HG03354 (cell line): Measurements from ENCODE around the gene SAXO2.
A peak's percentile ranks its signal among the peaks of the same experiment; 100 is the strongest.
"Not testable (repeated sequence)": the region's sequence is repeated elsewhere in the genome, so short reads cannot be mapped to it uniquely, and the experiment has no call there.

Experiments
- ATAC-seq: cut with Tn5 transposase; IDR thresholded peaks from one replicate; pipeline ENCODE4 v1.9.1; 2021; ENCODE audit warnings: mild to moderate bottlenecking; ENCODE audit not compliant: unreplicated experiment, poor library complexity, severe bottlenecking

SAXO2 gene

GRCh38 chr15:82262422-82263026, at the start of gene SAXO2, which contains the start of gene EFL1:
TSS of gene SAXO2 (plus strand) at chr15:82262818. CDS start at chr15:82262880, 62 bp downstream.
TSS of gene EFL1 (minus strand) at chr15:82262734. CDS start at chr15:82261778, 956 bp downstream.
- ATAC-seq: peak; percentile 95

DNA sequence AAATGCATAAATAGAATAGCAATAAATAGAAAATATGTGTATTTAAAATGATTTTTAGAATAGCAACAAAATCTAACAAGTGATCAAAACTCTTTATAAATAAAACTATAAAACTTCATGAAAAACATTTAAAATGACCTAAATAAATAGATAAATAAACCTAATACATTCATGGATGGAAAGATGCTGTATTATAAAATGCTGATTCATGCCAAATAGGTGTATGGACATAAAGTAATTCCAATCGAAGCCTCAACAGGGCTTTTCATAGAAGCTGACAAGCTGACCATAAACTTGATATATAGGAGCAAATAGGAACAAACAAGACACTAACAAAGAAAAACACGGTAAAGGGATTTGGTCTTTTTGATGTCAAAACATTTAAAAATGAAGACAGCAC, 46.5 kb upstream of the SAXO2 start:
- ATAC-seq: not testable (repeated sequence)

DNA sequence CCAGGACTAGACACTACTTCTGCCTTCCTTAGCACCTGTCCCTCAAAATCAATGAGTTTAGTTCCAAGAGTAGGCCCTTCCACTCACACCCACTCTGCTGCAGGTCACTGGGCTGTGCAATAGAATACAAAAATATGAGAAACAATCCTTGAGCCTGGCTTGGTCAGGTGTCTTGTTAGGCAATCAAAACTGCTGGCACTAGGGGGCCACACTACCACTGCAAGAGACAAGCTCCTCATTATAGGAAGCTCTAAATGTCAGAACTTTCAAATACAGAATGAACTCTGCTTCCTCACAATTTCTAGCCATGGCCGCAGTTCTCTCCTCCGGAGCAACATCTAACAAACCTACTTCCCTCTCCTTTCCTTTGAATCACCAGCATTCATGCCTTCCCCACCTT, 41.1 kb upstream of the SAXO2 start:
- not testable (repeated sequence) for ATAC-seq

DNA sequence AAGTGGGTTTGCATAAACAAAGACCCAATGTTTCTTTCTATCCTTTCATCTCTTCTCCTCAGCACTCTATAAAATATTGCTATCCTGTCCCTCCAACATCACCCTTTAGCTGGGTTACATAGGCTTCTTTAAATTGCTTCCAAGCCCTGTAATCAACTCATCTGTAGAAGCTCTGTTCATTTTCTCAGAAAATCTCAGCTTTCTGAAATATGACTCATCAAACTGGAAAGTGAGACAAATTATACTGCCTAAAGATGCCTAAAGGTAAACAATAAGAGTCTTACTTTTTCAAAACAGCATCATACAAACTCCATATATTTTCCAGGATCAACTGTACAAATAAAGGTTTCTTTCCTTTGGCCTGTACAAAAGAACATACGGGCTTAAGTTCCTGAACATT, 33.9 kb upstream of the SAXO2 start:
- no peak for ATAC-seq

DNA sequence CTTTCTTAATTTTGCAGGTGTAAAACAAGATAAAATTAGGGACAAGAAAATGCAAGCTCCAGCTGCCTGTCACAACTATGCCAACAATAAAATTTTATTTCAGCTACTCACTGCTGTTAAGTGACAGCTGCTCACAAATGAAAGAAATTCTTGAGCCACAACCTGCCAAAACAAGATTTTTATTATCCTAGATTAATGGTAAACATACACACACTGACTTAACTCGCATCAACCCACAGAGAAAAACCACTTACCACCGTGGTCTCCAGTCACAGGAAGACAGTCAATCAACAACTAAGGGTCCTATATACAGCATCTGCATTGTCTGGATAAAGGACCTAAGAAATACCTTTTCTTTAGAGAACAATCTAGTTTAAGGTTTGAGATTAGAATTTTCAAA, 31.4 kb upstream of the SAXO2 start:
- no peak for ATAC-seq

DNA sequence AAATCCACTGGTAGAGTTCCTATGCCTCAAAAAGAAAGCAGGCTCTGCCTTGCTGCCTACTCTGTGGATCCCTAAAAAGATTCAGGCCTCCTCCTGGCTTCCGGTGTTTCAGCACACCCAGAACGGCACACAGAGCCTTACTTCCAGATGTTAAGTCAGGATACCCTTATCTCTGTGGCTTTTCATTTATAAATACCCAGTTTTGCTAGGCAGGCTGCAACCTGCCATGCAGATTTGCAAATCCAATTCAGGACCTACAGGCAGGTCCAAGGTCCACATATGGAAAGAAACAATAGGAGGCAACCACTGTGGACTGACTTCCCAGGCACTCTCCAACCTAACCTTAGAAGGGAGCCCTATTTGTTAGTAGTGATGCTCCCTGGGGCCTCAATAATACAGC, 30.8 kb upstream of the SAXO2 start:
- ATAC-seq: no peak

- not testable (repeated sequence) for ATAC-seq
Measured at GRCh38 chr15:82237944-82238534, 24.6 kb upstream of the SAXO2 start.

DNA sequence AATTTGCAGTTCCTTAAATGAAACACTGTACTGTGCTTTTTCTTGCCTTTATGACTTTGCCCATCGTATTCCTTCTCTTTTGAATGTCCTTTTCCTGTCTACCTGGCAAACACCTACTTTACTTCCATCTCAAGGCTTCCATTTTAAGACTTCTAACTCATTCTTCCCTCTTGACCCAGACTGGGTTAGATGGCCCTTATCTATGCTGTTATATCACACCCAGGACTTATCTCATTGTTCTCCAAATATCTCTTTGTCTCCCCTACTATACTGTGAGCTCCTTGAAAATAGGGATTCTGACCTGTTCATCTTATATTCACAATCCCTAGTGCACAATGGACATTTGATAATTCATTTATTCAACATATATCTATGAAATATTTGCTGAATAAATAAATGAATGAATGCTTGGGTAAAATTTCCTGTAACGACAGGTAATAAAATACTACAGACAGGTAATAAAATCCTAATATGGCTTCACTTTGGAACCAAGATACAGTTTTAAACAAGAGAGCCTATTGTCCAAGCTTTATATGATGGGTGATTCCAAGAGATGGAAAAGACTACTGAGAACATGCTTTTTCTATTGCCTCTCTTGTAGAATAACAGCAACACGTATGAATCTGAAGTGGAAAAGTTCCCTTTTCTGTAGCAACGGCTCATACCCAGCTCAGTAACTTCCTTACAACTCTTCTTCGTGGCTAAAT, 22.8 kb upstream of the SAXO2 start:
- no peak for ATAC-seq

DNA sequence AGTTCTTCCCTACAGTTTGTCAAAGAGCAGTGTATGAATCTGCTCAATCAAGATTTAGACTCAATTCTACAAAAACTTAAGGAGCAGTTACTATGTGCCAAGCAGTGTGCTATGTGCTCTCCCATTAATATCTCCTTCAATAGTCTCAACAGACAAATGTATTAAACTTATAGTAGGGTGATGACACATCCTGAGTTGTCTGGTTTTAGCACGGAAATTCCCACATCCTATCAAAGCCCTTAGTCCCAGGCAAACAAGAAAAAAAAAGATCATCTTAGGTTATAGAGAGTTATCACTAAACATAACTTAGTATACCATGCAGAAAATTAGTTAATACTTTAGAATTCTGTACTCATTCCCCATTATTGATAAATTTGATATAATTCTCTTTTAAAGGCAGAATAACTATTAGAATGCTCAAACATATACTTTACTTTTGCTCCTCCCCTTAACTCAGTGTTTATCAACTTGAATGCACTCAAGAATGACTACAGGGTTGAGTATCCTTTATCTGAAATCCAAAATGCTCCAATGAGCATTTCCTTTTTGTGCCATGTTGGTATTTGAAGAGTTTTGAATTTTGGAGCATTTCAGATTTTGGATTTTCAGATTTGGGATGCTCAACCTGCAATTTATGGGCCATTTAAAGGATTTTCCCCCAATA, 20.6 kb upstream of the SAXO2 start:
- ATAC-seq: not testable (repeated sequence)

- ATAC-seq: not testable (repeated sequence)
Measured at GRCh38 chr15:82243644-82244043, 19.0 kb upstream of the SAXO2 start.

DNA sequence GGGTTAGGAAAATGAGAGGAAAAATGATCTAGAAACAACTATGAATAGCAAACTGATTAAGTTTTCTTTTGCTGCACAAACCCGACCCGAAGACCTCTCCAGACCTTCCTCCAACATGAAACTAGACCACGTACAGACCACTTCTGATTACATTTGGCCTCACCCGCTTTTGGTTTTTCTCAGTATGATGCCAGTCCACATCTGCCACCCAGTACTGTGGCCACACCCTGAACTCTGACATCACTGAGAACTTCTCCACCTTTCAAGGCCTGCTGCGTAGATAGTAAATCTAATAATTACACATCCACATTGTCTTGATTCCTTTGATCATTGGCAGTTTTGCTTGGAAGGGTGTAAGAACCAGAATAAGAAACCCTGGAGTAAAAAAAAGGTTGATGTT, 16.7 kb upstream of the SAXO2 start:
- ATAC-seq: not testable (repeated sequence)

- not testable (repeated sequence) for ATAC-seq
Measured at GRCh38 chr15:82248261-82248660, 14.4 kb upstream of the SAXO2 start.

GRCh38 chr15:82261566-82262421, 824 bp upstream of the SAXO2 start:
- peak; percentile 32 for ATAC-seq

- no peak for ATAC-seq
Measured at GRCh38 chr15:82263350-82263749, 732 bp downstream of the SAXO2 start.

DNA sequence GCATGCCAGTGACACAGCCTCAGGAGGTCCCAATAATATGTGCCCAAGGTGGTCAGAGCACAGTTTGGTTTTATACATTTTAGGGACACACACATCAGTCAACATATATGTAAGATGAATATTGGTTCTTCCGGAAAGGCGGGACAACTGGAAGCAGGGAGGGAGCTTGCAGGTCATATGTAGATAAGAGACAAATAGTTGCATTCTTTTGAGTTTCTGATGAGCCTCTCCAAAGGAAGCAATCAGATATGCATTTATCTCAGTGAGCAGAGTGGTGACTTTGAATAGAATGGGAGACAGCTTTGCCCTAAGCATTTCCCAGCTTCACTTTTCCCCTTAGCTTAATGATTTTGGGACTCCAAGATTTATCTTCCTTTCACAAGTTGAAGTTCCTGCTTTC, 4.5 kb downstream of the SAXO2 start:
- ATAC-seq: not testable (repeated sequence)

DNA sequence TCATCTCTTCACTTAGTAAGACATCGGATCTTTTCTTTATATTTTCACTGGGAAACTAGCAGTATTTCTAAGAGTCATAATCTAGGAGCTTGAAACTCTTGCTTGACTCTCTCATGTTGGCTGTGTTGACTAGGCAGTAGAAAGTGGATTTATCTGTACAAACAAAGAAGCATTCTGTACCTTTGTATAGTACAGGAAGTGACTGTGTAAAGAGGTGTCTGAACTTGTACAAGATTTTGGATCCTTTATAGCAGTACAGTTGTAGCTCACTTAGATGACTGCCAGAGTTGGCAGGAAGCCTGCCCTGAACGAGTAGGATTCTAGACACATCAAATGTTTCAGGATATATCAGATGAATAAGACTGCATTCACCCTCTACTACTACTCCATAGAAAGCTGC, 5.8 kb downstream of the SAXO2 start:
- ATAC-seq: not testable (repeated sequence)

DNA sequence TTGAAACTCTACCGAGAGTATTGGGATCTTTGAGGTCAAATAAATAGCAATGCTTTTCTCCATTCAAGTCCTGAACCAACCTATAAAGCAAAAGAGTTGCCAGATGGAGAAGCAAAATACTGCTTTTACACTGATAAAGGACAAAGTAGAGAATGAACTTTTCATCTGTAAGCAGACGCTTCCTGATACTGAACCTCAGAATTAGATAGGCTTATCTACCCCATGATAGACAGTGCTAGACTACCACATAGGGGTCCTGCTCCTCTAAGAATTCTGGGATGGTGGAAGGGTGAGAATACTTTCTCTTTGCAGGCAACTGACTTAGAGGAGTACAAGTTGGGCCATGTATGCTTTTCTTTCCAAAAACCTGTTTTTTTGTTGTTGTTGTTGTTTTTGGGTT, 9.5 kb downstream of the SAXO2 start:
- no peak for ATAC-seq

- ATAC-seq: no peak
Measured at GRCh38 chr15:82275410-82275809, 12.8 kb downstream of the SAXO2 start.

DNA sequence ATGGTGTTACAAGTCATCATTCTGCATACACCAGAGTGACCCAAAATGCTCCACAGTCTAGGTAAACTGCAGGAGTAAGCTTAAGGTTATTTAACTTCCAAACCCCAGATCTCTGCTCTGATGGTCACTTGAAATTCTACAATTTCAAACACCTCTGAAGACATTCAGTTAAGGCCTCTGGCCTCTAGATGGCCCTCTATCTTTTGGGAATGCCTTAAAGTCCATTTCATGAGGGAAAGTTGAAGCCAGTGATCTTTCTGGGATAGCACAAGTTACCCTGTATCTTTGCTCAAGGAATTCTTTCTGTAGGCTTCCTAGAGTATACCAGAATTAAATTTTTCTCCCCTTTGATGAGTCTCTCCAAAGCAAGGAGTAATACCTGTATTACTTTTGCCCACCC, 18.7 kb downstream of the SAXO2 start:
- ATAC-seq: not testable (repeated sequence)

- not testable (repeated sequence) for ATAC-seq
Measured at GRCh38 chr15:82282386-82282785, 19.8 kb downstream of the SAXO2 start.
